Stimulated activated CD4-positive, alpha-beta T cell treated with anti-CD3 and anti-CD28 coated beads, Interleukin-4, amount 100 ng/mL, for 24 hours (primary cell): ENCODE results near the gene SLCO2A1.

Source experiments
- DNase-seq: peaks from one replicate; pipeline ENCODE4 v3.0.0-alpha.2; 2020

Gene SLCO2A1

GRCh38 chr3:133880886-133881455 is 148.8 kb downstream of the SLCO2A1 start:
- DNase-seq = no peak

GRCh38 chr3:133880287-133880686 is 149.4 kb downstream of the SLCO2A1 start:
- DNase-seq = no peak

GRCh38 chr3:133878518-133878917 is 151.2 kb downstream of the SLCO2A1 start:
- no peak for DNase-seq
